Measurements from ENCODE around the gene ASB2.

DNA sequence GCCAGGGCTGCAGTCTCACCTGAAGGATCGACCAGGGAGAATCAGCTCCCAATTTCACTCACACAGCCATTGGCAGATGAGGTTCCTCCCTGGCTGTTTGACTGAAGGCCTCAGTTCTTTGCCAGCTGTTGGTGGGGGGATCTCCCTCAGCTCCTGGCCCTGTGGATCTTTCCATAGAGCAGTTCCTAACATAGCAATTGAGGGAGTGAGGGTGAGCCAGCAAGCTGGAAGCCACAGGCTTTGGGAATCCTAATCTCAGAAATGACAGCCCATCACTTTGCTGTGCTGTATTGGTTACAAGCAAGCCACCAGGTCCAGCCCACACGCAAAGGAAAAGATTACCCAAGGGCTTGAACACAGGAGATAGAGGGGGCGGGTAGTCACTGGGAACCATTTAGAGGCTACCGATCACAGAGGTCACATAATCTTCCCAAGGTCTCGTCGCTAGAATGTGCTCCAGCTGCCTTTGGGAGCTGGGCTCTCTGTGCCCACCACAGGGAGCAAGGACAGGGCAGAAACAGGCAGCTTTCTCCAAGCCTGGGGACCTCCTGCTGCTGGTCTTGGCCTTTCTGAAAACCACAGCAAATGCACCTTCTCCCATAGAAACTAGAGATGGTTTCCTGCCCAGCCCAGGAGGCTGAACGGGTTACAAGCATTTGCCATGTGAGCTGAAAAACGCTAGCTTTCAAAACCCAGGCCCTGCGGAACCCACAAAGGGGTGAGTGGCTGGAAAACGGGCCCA lies 45.2 kb upstream of the ASB2 start:
- TF ChIP-seq, protein P1, sequence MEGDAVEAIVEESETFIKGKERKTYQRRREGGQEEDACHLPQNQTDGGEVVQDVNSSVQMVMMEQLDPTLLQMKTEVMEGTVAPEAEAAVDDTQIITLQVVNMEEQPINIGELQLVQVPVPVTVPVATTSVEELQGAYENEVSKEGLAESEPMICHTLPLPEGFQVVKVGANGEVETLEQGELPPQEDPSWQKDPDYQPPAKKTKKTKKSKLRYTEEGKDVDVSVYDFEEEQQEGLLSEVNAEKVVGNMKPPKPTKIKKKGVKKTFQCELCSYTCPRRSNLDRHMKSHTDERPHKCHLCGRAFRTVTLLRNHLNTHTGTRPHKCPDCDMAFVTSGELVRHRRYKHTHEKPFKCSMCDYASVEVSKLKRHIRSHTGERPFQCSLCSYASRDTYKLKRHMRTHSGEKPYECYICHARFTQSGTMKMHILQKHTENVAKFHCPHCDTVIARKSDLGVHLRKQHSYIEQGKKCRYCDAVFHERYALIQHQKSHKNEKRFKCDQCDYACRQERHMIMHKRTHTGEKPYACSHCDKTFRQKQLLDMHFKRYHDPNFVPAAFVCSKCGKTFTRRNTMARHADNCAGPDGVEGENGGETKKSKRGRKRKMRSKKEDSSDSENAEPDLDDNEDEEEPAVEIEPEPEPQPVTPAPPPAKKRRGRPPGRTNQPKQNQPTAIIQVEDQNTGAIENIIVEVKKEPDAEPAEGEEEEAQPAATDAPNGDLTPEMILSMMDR (IDR thresholded peaks at IDR 0.05; ENCODE audit: poor library complexity, severe bottlenecking): no peak
- TF ChIP-seq TAF1 (IDR thresholded peaks at IDR 0.05; ENCODE audit: low read depth) (no peak), EP300 (conservative IDR thresholded peaks at IDR 0.05; ENCODE audit: poor library complexity, severe bottlenecking) (no peak), EZH2 (IDR thresholded peaks at IDR 0.05; ENCODE audit: borderline replicate concordance, insufficient read depth, low read length, poor library complexity, severe bottlenecking) (no peak), SMC3 (conservative IDR thresholded peaks at IDR 0.05; ENCODE audit: poor library complexity) (no peak), RAD21 (conservative IDR thresholded peaks at IDR 0.05) (no peak), POLR2AphosphoS5 (IDR thresholded peaks at IDR 0.05) (no peak), MXI1 (conservative IDR thresholded peaks at IDR 0.05; ENCODE audit: poor library complexity, severe bottlenecking) (no peak)
- TF ChIP-seq, protein P2, sequence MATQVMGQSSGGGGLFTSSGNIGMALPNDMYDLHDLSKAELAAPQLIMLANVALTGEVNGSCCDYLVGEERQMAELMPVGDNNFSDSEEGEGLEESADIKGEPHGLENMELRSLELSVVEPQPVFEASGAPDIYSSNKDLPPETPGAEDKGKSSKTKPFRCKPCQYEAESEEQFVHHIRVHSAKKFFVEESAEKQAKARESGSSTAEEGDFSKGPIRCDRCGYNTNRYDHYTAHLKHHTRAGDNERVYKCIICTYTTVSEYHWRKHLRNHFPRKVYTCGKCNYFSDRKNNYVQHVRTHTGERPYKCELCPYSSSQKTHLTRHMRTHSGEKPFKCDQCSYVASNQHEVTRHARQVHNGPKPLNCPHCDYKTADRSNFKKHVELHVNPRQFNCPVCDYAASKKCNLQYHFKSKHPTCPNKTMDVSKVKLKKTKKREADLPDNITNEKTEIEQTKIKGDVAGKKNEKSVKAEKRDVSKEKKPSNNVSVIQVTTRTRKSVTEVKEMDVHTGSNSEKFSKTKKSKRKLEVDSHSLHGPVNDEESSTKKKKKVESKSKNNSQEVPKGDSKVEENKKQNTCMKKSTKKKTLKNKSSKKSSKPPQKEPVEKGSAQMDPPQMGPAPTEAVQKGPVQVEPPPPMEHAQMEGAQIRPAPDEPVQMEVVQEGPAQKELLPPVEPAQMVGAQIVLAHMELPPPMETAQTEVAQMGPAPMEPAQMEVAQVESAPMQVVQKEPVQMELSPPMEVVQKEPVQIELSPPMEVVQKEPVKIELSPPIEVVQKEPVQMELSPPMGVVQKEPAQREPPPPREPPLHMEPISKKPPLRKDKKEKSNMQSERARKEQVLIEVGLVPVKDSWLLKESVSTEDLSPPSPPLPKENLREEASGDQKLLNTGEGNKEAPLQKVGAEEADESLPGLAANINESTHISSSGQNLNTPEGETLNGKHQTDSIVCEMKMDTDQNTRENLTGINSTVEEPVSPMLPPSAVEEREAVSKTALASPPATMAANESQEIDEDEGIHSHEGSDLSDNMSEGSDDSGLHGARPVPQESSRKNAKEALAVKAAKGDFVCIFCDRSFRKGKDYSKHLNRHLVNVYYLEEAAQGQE (IDR thresholded peaks at IDR 0.05; ENCODE audit: borderline replicate concordance): no peak
